Suprapubic skin (tissue), 4 donors: Measurements from ENCODE around the gene SCN5A.

Experiments used
- EP300 ChIP-seq: sonication (generic); formaldehyde crosslinking; IDR thresholded peaks from one replicate; pipeline ENCODE4 v1.6.1; 2017; ENCODE audit warnings: antibody characterized with exemption
- POLR2A ChIP-seq, 2 donors: fragments of 450-650 bp; IDR thresholded peaks; one replicate each; pipeline ENCODE4 v1.6.1; 2017; ENCODE audit warnings: antibody characterized with exemption in 2 of 2, mild to moderate bottlenecking in 2 of 2, moderate library complexity in 2 of 2
- POLR2AphosphoS5 ChIP-seq, 3 donors: sonication (generic); formaldehyde crosslinking; IDR thresholded peaks; one replicate each; pipeline ENCODE4 v1.6.1; 2017; ENCODE audit warnings: antibody characterized with exemption in 3 of 3
- TF ChIP-seq, protein P1 (sequence below), 2 donors: fragments of 200-600 bp in 1 of 2; fragments of 450-650 bp in 1 of 2; sonication (generic) in 1 of 2; IDR thresholded peaks; one replicate each; pipeline ENCODE4 v1.5.1; 2016 to 2019; ENCODE audit warnings: antibody characterized with exemption in 2 of 2, mild to moderate bottlenecking in 1 of 2, moderate library complexity in 1 of 2

DNA sequence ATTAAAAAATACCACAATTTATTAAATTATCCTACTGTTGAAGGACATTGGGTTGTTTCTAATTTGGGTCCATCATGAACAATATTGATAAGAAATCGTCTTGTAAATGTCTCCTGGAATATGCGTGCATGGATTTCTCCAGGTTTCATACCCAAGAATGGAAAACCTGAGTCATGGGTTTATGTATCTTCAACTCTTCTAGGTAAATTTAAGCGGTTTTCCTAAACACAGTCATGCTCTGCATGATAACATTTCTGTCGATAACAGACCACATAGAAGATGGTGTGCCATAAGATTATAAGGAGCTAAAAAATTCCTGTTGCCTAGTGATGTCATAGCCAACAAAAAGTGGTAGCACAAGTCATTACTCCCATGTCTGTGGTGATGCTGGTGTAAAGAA, 39.9 kb upstream of the SCN5A start:
- TF ChIP-seq, protein P1, sequence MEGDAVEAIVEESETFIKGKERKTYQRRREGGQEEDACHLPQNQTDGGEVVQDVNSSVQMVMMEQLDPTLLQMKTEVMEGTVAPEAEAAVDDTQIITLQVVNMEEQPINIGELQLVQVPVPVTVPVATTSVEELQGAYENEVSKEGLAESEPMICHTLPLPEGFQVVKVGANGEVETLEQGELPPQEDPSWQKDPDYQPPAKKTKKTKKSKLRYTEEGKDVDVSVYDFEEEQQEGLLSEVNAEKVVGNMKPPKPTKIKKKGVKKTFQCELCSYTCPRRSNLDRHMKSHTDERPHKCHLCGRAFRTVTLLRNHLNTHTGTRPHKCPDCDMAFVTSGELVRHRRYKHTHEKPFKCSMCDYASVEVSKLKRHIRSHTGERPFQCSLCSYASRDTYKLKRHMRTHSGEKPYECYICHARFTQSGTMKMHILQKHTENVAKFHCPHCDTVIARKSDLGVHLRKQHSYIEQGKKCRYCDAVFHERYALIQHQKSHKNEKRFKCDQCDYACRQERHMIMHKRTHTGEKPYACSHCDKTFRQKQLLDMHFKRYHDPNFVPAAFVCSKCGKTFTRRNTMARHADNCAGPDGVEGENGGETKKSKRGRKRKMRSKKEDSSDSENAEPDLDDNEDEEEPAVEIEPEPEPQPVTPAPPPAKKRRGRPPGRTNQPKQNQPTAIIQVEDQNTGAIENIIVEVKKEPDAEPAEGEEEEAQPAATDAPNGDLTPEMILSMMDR (IDR thresholded peaks at IDR 0.05), result no peak
- no peak for TF ChIP-seq POLR2A (IDR thresholded peaks at IDR 0.05)
- no peak for TF ChIP-seq EP300
- TF ChIP-seq POLR2AphosphoS5 (IDR thresholded peaks at IDR 0.05), result no peak
